ENCODE results near the gene ZRANB1.

Gene ZRANB1

GRCh38 chr10:124989526-124989925 lies 47.6 kb downstream of the ZRANB1 start:
- TF ChIP-seq CTCF (IDR thresholded peaks at IDR 0.05; ENCODE audit: low read depth, low read length), result no peak
- no peak for DNase-seq (ENCODE audit: extremely low read depth, low read depth)

- no peak for TF ChIP-seq CTCF (IDR thresholded peaks at IDR 0.05; ENCODE audit: low read depth, low read length)
- no peak for DNase-seq (ENCODE audit: extremely low read depth, low read depth)
Measured at GRCh38 chr10:124990671-124991625, 49.0 kb downstream of the ZRANB1 start.

GRCh38 chr10:124991835-124992234 lies 49.9 kb downstream of the ZRANB1 start:
- no peak for TF ChIP-seq CTCF (IDR thresholded peaks at IDR 0.05; ENCODE audit: low read depth, low read length)
- no peak for DNase-seq (ENCODE audit: extremely low read depth, low read depth)

GRCh38 chr10:124992462-124993344 lies 50.8 kb downstream of the ZRANB1 start:
- peak; percentile 54 for DNase-seq (ENCODE audit: extremely low read depth, low read depth)
- peak; percentile 51 for TF ChIP-seq CTCF (IDR thresholded peaks at IDR 0.05; ENCODE audit: low read depth, low read length)

GRCh38 chr10:124993345-124993708 lies 51.4 kb downstream of the ZRANB1 start:
- no peak for DNase-seq (ENCODE audit: extremely low read depth, low read depth)
- TF ChIP-seq CTCF (IDR thresholded peaks at IDR 0.05; ENCODE audit: low read depth, low read length), result no peak

GRCh38 chr10:124993736-124994451 lies 52.0 kb downstream of the ZRANB1 start:
- no peak for DNase-seq (ENCODE audit: extremely low read depth, low read depth)
- no peak for TF ChIP-seq CTCF (IDR thresholded peaks at IDR 0.05; ENCODE audit: low read depth, low read length)

Data from AG09319 (cell line).